ENCODE data around the gene ZBTB8A. TPM values are rescaled to one million over a fixed set of nuclear protein-coding genes. Genes with fewer than 3 reads are reported as not detected.

Gene ZBTB8A
- total and polyA plus RNA-seq, 10 donors, result 0.35 to 4.0 (median 2.4) TPM

GRCh38 chr1:32501865-32502264, 37.4 kb upstream of the ZBTB8A start:
- H3K27ac ChIP-seq, result peak overlapping the region in 7 of 8 donors; percentile 1 to 90 (median 87)
- DNase-seq, result no peak
- WGBS, 5 donors, result 71 to 87% (median 77%) methylated on average over 9 of the region's 9 CpGs

GRCh38 chr1:32503153-32503552, 36.1 kb upstream of the ZBTB8A start:
- H3K27ac ChIP-seq, result peak overlapping the region in 3 of 8 donors; percentile 90
- WGBS, 5 donors, result 85 to 92% (median 90%) methylated on average over 7 of the region's 7 CpGs
- intact Hi-C loops (cut with DNase I; ENCODE audit: low total_unique reads), result no loop called here
- H3K4me3 ChIP-seq, result no peak overlapping the region
- no peak for TF ChIP-seq POLR2A (IDR thresholded peaks at IDR 0.05)
- TF ChIP-seq, protein P1, sequence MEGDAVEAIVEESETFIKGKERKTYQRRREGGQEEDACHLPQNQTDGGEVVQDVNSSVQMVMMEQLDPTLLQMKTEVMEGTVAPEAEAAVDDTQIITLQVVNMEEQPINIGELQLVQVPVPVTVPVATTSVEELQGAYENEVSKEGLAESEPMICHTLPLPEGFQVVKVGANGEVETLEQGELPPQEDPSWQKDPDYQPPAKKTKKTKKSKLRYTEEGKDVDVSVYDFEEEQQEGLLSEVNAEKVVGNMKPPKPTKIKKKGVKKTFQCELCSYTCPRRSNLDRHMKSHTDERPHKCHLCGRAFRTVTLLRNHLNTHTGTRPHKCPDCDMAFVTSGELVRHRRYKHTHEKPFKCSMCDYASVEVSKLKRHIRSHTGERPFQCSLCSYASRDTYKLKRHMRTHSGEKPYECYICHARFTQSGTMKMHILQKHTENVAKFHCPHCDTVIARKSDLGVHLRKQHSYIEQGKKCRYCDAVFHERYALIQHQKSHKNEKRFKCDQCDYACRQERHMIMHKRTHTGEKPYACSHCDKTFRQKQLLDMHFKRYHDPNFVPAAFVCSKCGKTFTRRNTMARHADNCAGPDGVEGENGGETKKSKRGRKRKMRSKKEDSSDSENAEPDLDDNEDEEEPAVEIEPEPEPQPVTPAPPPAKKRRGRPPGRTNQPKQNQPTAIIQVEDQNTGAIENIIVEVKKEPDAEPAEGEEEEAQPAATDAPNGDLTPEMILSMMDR (IDR thresholded peaks at IDR 0.05 in 8 of 11, conservative IDR thresholded peaks at IDR 0.05 in 3 of 11), result no peak
- no peak for TF ChIP-seq POLR2AphosphoS5 (IDR thresholded peaks at IDR 0.05)
- no peak for DNase-seq
- no peaks in the 10 kb centered on the region for H3K36me3 ChIP-seq
- H3K4me1 ChIP-seq, result peaks cover 5 to 26% (median 10%) of the 10 kb centered on the region in 6 donors
- peaks cover 0 to 40% (median 0%) of the 10 kb centered on the region in 7 donors for H3K27me3 ChIP-seq (replicated peaks in 1 of 7)
- no peaks in the 10 kb centered on the region for H3K9me3 ChIP-seq

More at GRCh38 chr1:32501865-32502264, 37.4 kb upstream of the ZBTB8A start:
- Histone ChIP-seq H3K36me3 (no peaks in the 10 kb centered on the region), H3K27me3 (replicated peaks in 1 of 7) (peaks cover 0 to 40% (median 0%) of the 10 kb centered on the region in 7 donors), H3K4me1 (peaks cover 5 to 26% (median 10%) of the 10 kb centered on the region in 6 donors), H3K4me3 (no peak overlapping the region), H3K9me3 (no peaks in the 10 kb centered on the region)
- intact Hi-C loops (cut with DNase I; ENCODE audit: low total_unique reads), result no loop called here
- peak in 2 of 3 donors; percentile 11 to 80 for TF ChIP-seq POLR2AphosphoS5 (IDR thresholded peaks at IDR 0.05)
- TF ChIP-seq, protein P1 (IDR thresholded peaks at IDR 0.05 in 8 of 11, conservative IDR thresholded peaks at IDR 0.05 in 3 of 11), result no peak
- no peak for TF ChIP-seq POLR2A (IDR thresholded peaks at IDR 0.05)

- H3K4me1 ChIP-seq, result peaks cover 0 to 2% (median 0%) of the 10 kb centered on the region in 6 donors
- WGBS, 5 donors, result 89 to 90% (median 89%) methylated on average over 4 of the region's 4 CpGs
- H3K27ac ChIP-seq, result no peak overlapping the region
- H3K27me3 ChIP-seq (replicated peaks in 1 of 7), result peaks cover 0 to 6% (median 0%) of the 10 kb centered on the region in 7 donors
- H3K4me3 ChIP-seq, result no peak overlapping the region
- H3K36me3 ChIP-seq, result no peaks in the 10 kb centered on the region
- intact Hi-C loops (cut with DNase I; ENCODE audit: low total_unique reads), result no loop called here
- TF ChIP-seq, protein P1 (IDR thresholded peaks at IDR 0.05 in 8 of 11, conservative IDR thresholded peaks at IDR 0.05 in 3 of 11), result no peak
- no peak for TF ChIP-seq POLR2AphosphoS5 (IDR thresholded peaks at IDR 0.05)
- TF ChIP-seq POLR2A (IDR thresholded peaks at IDR 0.05), result no peak
- no peak for DNase-seq
- H3K9me3 ChIP-seq, result no peaks in the 10 kb centered on the region
Observed at GRCh38 chr1:32507021-32507420, 32.2 kb upstream of the ZBTB8A start.

GRCh38 chr1:32508761-32509160, 30.5 kb upstream of the ZBTB8A start:
- TF ChIP-seq, protein P1 (IDR thresholded peaks at IDR 0.05 in 8 of 11, conservative IDR thresholded peaks at IDR 0.05 in 3 of 11), result no peak
- no peak for TF ChIP-seq POLR2AphosphoS5 (IDR thresholded peaks at IDR 0.05)
- no peak for TF ChIP-seq POLR2A (IDR thresholded peaks at IDR 0.05)
- Histone ChIP-seq H3K27ac (no peak overlapping the region), H3K9me3 (no peaks in the 10 kb centered on the region), H3K4me3 (no peak overlapping the region), H3K27me3 (replicated peaks in 1 of 7) (no peaks in the 10 kb centered on the region), H3K36me3 (no peaks in the 10 kb centered on the region), H3K4me1 (no peaks in the 10 kb centered on the region)
- WGBS, 5 donors, result 78 to 89% (median 86%) methylated on average over 5 of the region's 5 CpGs
- intact Hi-C loops (cut with DNase I; ENCODE audit: low total_unique reads), result no loop called here
- DNase-seq, result no peak
